ENCODE results near the gene SIK3. TPM values are rescaled to one million over a fixed set of nuclear protein-coding genes. Genes with fewer than 3 reads are reported as not detected.

SIK3 gene
- total RNA-seq, 4 donors from 2014 or later: 58.8 to 85.8 (median 59.8) TPM

GRCh38 chr11:116829525-116830183 is 268.6 kb downstream of the SIK3 start, which contains the start of gene APOC3:
TSS of gene APOC3 (plus strand) at chr11:116829907. CDS start at chr11:116830583, 676 bp downstream.
- Histone ChIP-seq H3K27me3 (no peaks in the 10 kb centered on the region), H3K4me1 (no peaks in the 10 kb centered on the region), H3K36me3 (no peaks in the 10 kb centered on the region), H3K4me3 (peak within 1 kb of the TSS in 2 of 4 donors; percentile 43 to 53), H3K9me3 (no peaks in the 10 kb centered on the region), H3K27ac (peak within 1 kb of the TSS in 3 of 4 donors; percentile 46 to 92 (median 81))
- peak in 2 of 3 donors; percentile 79 for DNase-seq
- TF ChIP-seq CTCF (IDR thresholded peaks at IDR 0.05) (no peak), POLR2A (IDR thresholded peaks at IDR 0.05) (peak; percentile 71 to 81)

- DNase-seq: peak in 2 of 3 donors; percentile 61 to 72
- Histone ChIP-seq H3K9me3 (no peaks in the 10 kb centered on the region), H3K4me3 (peak overlapping the region in 2 of 4 donors; percentile 43 to 53), H3K36me3 (no peaks in the 10 kb centered on the region), H3K4me1 (no peaks in the 10 kb centered on the region), H3K27ac (peak overlapping the region in 3 of 4 donors; percentile 46 to 92 (median 81)), H3K27me3 (no peaks in the 10 kb centered on the region)
- TF ChIP-seq CTCF (IDR thresholded peaks at IDR 0.05): no peak
- peak in 1 of 2 donors; percentile 21 for TF ChIP-seq POLR2A (IDR thresholded peaks at IDR 0.05)
Observed at GRCh38 chr11:116828632-116829524, 269.4 kb downstream of the SIK3 start.

GRCh38 chr11:116827461-116827860 is 270.8 kb downstream of the SIK3 start:
- no peak for TF ChIP-seq POLR2A (IDR thresholded peaks at IDR 0.05)
- TF ChIP-seq CTCF (IDR thresholded peaks at IDR 0.05): no peak
- H3K4me3 ChIP-seq: no peak overlapping the region
- peak overlapping the region in 3 of 4 donors; percentile 49 to 92 (median 81) for H3K27ac ChIP-seq
- DNase-seq: no peak
- H3K4me1 ChIP-seq: no peaks in the 10 kb centered on the region
- H3K9me3 ChIP-seq: no peaks in the 10 kb centered on the region
- no peaks in the 10 kb centered on the region for H3K27me3 ChIP-seq
- H3K36me3 ChIP-seq: no peaks in the 10 kb centered on the region

- TF ChIP-seq POLR2A (IDR thresholded peaks at IDR 0.05) (peak; percentile 13 to 51), CTCF (IDR thresholded peaks at IDR 0.05) (peak in 1 of 6 experiments; percentile 1)
- no peaks in the 10 kb centered on the region for H3K4me1 ChIP-seq
- DNase-seq: peak in 2 of 3 donors; percentile 80 to 85
Observed at GRCh38 chr11:116826751-116827431, 271.3 kb downstream of the SIK3 start.

More at GRCh38 chr11:116826751-116827431, 271.3 kb downstream of the SIK3 start:
- Histone ChIP-seq H3K9me3 (no peaks in the 10 kb centered on the region), H3K36me3 (no peaks in the 10 kb centered on the region), H3K27me3 (no peaks in the 10 kb centered on the region), H3K4me3 (peak overlapping the region in 1 of 4 donors; percentile 11), H3K27ac (peak overlapping the region in 3 of 4 donors; percentile 49 to 92 (median 81))
